GM23338 (cell line): ENCODE measurements around the gene KCNJ16. TPM values are rescaled to one million over a fixed set of nuclear protein-coding genes. Genes with fewer than 3 reads are reported as not detected.

Experiments used
- ATAC-seq: fragments of 200-7000 bp; cut with Tn5 transposase; 3 replicates; pipeline ENCODE4 v1.9.1; 2020
- DNase-seq: peaks from one replicate; pipeline ENCODE4 v3.0.0-alpha.2; 2015; ENCODE audit warnings: low spot score
- H2AFZ ChIP-seq: fragments of 200-600 bp; sonication (generic); 2 replicates; pipeline ENCODE4 v1.8.0; 2016; ENCODE audit warnings: antibody characterized with exemption, mild to moderate bottlenecking, moderate library complexity
- H3F3A ChIP-seq: fragments of 200-600 bp; sonication (generic); replicated peaks from 2 replicates; pipeline ENCODE4 v1.8.0; 2017; ENCODE audit warnings: antibody characterized with exemption, mixed run types, low read depth
- H3K27ac ChIP-seq: fragments of 200-600 bp; sonication (generic); 2 replicates; pipeline ENCODE4 v1.6.1; 2016; ENCODE audit warnings: low read depth
- H3K27me3 ChIP-seq: fragments of 200-600 bp; sonication (generic); 2 replicates; pipeline ENCODE4 v1.8.0; 2016; ENCODE audit warnings: mild to moderate bottlenecking, mixed run types, moderate library complexity; ENCODE audit not compliant: insufficient read depth
- H3K36me3 ChIP-seq: fragments of 200-600 bp; sonication (generic); 2 replicates; pipeline ENCODE4 v1.8.0; 2016; ENCODE audit warnings: mild to moderate bottlenecking; ENCODE audit not compliant: insufficient read depth
- H3K4me1 ChIP-seq: fragments of 200-600 bp; sonication (generic); 2 replicates; pipeline ENCODE4 v1.8.0; 2016; ENCODE audit warnings: mild to moderate bottlenecking, moderate library complexity; ENCODE audit not compliant: insufficient read depth
- H3K4me2 ChIP-seq: fragments of 200-600 bp; sonication (generic); 2 replicates; pipeline ENCODE4 v1.7.1; 2017; ENCODE audit warnings: mixed run types
- H3K4me3 ChIP-seq: fragments of 200-600 bp; sonication (generic); 2 replicates; pipeline ENCODE4 v1.6.1; 2016; ENCODE audit warnings: mixed run types
- H3K79me2 ChIP-seq: fragments of 200-600 bp; sonication (generic); replicated peaks from 2 replicates; pipeline ENCODE4 v1.8.0; 2017; ENCODE audit warnings: mild to moderate bottlenecking; ENCODE audit not compliant: insufficient read depth
- H3K9me2 ChIP-seq: fragments of 200-600 bp; sonication (generic); 2 replicates; pipeline ENCODE4 v1.8.0; 2017; ENCODE audit not compliant: insufficient read depth
- H4K20me1 ChIP-seq: fragments of 200-600 bp; sonication (generic); replicated peaks from 2 replicates; pipeline ENCODE4 v1.8.0; 2017; ENCODE audit warnings: mild to moderate bottlenecking; ENCODE audit not compliant: insufficient read depth
- H3K27ac Mint-ChIP-seq: 2 replicates; pipeline ENCODE4 v1.8.0; 2020; ENCODE audit warnings: inconsistent platforms, mild to moderate bottlenecking, moderate library complexity, mixed read lengths
- H3K27me3 Mint-ChIP-seq: 3 replicates; pipeline ENCODE4 v1.8.0; 2022; ENCODE audit warnings: low read depth, mild to moderate bottlenecking, moderate library complexity, mixed read lengths, inconsistent platforms; ENCODE audit not compliant: insufficient read depth, poor library complexity
- H3K36me3 Mint-ChIP-seq: 3 replicates; pipeline ENCODE4 v1.8.0; 2021; ENCODE audit warnings: low read depth, mild to moderate bottlenecking, inconsistent platforms, moderate library complexity, mixed read lengths
- H3K4me1 Mint-ChIP-seq: 3 replicates; pipeline ENCODE4 v1.8.0; 2020; ENCODE audit warnings: mild to moderate bottlenecking, inconsistent platforms, mixed read lengths
- H3K4me3 Mint-ChIP-seq: 3 replicates; pipeline ENCODE4 v1.8.0; 2021; ENCODE audit warnings: moderate library complexity, mild to moderate bottlenecking, inconsistent platforms, mixed read lengths
- H3K9me3 Mint-ChIP-seq: 3 replicates; pipeline ENCODE4 v1.8.0; 2020; ENCODE audit warnings: moderate library complexity, mild to moderate bottlenecking, inconsistent platforms, mixed read lengths
- ETS1 ChIP-seq: IDR thresholded peaks from 2 replicates; pipeline ENCODE4 v1.6.1; 2016; ENCODE audit warnings: antibody characterized with exemption
- EZH2 ChIP-seq: fragments of 200-600 bp; sonication (generic); IDR thresholded peaks from one replicate; pipeline ENCODE4 v1.8.0; 2017; ENCODE audit warnings: antibody characterized with exemption, mild to moderate bottlenecking, low read depth; ENCODE audit not compliant: unreplicated experiment
- EZH2phosphoT487 ChIP-seq: fragments of 200-600 bp; sonication (generic); IDR thresholded peaks from one replicate; pipeline ENCODE4 v1.8.1; 2018; ENCODE audit warnings: antibody characterized with exemption; ENCODE audit not compliant: unreplicated experiment
- JUNB ChIP-seq: IDR thresholded peaks from one replicate; pipeline ENCODE4 v1.6.1; 2016; ENCODE audit warnings: antibody characterized with exemption; ENCODE audit not compliant: unreplicated experiment
- NANOG ChIP-seq: IDR thresholded peaks from 2 replicates; pipeline ENCODE4 v1.6.1; 2016; ENCODE audit warnings: antibody characterized with exemption, borderline replicate concordance
- POLR2AphosphoS5 ChIP-seq: IDR thresholded peaks from 2 replicates; pipeline ENCODE4 v1.6.1; 2016; ENCODE audit warnings: antibody characterized with exemption, low read depth
- ZNF114 ChIP-seq: fragments of 250-450 bp; sonication (Bioruptor Pico); IDR thresholded peaks from 2 replicates; pipeline ENCODE4 v1.5.0; 2020; ENCODE audit warnings: mild to moderate bottlenecking, moderate library complexity
- ZNF331 ChIP-seq: fragments of 250-450 bp; sonication (Bioruptor Pico); IDR thresholded peaks from 2 replicates; pipeline ENCODE4 v1.5.0; 2020; ENCODE audit warnings: low read depth, mild to moderate bottlenecking, moderate library complexity
- polyA plus RNA-seq: library from polyadenylated mRNA; unstranded; fragments of >200 nt; fragmentation: Nextera tagmentation; extraction: Ambion mirVana; gene quantifications from 2 replicates; pipeline ENCODE4 v1.2.1, GENCODE V29; 2016
- total RNA-seq: library from RNA; depleted of rRNA; stranded (reverse); fragments of >200 nt; shearing (Covaris generic); gene quantifications from 2 replicates; pipeline ENCODE4 v1.2.3, GENCODE V29; 2014
- TF ChIP-seq, protein P1 (sequence below): fragments of 250-450 bp; sonication (Bioruptor Pico); IDR thresholded peaks from 2 replicates; pipeline ENCODE4 v1.5.0; 2020; ENCODE audit warnings: mild to moderate bottlenecking, moderate library complexity
- TF ChIP-seq, protein P2 (sequence below): IDR thresholded peaks from one replicate; pipeline ENCODE4 v1.6.1; 2018; ENCODE audit warnings: antibody characterized with exemption; ENCODE audit not compliant: unreplicated experiment

Gene KCNJ16
- total and polyA plus RNA-seq, 2 experiments from 2014 or later: not detected

- TF ChIP-seq, protein P1, sequence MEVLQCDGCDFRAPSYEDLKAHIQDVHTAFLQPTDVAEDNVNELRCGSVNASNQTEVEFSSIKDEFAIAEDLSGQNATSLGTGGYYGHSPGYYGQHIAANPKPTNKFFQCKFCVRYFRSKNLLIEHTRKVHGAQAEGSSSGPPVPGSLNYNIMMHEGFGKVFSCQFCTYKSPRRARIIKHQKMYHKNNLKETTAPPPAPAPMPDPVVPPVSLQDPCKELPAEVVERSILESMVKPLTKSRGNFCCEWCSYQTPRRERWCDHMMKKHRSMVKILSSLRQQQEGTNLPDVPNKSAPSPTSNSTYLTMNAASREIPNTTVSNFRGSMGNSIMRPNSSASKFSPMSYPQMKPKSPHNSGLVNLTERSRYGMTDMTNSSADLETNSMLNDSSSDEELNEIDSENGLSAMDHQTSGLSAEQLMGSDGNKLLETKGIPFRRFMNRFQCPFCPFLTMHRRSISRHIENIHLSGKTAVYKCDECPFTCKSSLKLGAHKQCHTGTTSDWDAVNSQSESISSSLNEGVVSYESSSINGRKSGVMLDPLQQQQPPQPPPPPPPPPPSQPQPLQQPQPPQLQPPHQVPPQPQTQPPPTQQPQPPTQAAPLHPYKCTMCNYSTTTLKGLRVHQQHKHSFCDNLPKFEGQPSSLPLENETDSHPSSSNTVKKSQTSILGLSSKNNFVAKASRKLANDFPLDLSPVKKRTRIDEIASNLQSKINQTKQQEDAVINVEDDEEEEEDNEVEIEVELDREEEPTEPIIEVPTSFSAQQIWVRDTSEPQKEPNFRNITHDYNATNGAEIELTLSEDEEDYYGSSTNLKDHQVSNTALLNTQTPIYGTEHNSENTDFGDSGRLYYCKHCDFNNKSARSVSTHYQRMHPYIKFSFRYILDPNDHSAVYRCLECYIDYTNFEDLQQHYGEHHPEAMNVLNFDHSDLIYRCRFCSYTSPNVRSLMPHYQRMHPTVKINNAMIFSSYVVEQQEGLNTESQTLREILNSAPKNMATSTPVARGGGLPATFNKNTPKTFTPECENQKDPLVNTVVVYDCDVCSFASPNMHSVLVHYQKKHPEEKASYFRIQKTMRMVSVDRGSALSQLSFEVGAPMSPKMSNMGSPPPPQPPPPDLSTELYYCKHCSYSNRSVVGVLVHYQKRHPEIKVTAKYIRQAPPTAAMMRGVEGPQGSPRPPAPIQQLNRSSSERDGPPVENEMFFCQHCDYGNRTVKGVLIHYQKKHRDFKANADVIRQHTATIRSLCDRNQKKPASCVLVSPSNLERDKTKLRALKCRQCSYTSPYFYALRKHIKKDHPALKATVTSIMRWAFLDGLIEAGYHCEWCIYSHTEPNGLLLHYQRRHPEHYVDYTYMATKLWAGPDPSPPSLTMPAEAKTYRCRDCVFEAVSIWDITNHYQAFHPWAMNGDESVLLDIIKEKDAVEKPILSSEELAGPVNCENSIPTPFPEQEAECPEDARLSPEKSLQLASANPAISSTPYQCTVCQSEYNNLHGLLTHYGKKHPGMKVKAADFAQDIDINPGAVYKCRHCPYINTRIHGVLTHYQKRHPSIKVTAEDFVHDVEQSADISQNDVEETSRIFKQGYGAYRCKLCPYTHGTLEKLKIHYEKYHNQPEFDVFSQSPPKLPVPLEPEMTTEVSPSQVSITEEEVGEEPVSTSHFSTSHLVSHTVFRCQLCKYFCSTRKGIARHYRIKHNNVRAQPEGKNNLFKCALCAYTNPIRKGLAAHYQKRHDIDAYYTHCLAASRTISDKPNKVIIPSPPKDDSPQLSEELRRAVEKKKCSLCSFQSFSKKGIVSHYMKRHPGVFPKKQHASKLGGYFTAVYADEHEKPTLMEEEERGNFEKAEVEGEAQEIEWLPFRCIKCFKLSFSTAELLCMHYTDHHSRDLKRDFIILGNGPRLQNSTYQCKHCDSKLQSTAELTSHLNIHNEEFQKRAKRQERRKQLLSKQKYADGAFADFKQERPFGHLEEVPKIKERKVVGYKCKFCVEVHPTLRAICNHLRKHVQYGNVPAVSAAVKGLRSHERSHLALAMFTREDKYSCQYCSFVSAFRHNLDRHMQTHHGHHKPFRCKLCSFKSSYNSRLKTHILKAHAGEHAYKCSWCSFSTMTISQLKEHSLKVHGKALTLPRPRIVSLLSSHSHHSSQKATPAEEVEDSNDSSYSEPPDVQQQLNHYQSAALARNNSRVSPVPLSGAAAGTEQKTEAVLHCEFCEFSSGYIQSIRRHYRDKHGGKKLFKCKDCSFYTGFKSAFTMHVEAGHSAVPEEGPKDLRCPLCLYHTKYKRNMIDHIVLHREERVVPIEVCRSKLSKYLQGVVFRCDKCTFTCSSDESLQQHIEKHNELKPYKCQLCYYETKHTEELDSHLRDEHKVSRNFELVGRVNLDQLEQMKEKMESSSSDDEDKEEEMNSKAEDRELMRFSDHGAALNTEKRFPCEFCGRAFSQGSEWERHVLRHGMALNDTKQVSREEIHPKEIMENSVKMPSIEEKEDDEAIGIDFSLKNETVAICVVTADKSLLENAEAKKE (CRISPR knock-in tag): no peak
Measured at GRCh38 chr17:70158591-70158990, 83.6 kb downstream of the KCNJ16 start (continued).

DNA sequence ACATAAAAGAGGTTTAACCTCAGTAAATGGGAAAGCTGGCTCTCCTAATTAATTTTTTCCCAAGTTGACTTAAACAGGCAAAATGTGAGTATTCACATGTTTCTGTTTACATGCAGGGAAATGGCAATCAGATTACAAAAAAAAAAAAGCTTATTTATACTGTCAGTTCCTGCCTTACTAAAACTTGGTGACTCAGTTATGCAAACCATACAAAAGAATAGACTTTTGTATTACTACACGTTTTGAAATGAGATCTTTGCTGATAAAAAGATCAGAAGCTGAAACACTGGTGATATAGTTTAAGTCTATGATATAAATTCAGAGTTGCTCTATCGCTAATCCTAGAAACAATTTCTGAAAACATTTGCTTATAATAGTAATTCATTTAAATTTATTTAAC lies 85.0 kb downstream of the KCNJ16 start:
- H3K79me2 ChIP-seq: no peaks in the 10 kb centered on the region
- H3K9me2 ChIP-seq: no peaks in the 10 kb centered on the region
- no peak for ATAC-seq
- no peaks in the 10 kb centered on the region for H3K9me3 Mint-ChIP-seq
- DNase-seq: no peak
- no peak overlapping the region for H2AFZ ChIP-seq
- no peaks in the 10 kb centered on the region for H3K27me3 ChIP-seq
- H3K36me3 ChIP-seq: no peaks in the 10 kb centered on the region
- H4K20me1 ChIP-seq: no peaks in the 10 kb centered on the region
- H3F3A ChIP-seq: no peaks in the 10 kb centered on the region
- no peak overlapping the region for H3K4me3 ChIP-seq
- H3K4me2 ChIP-seq: no peak overlapping the region
- H3K27ac Mint-ChIP-seq: no peak overlapping the region
- H3K27me3 Mint-ChIP-seq: peaks cover 2% of the 10 kb centered on the region
- no peaks in the 10 kb centered on the region for H3K36me3 Mint-ChIP-seq
- no peak overlapping the region for H3K4me3 Mint-ChIP-seq
- H3K4me1 Mint-ChIP-seq: no peaks in the 10 kb centered on the region
- H3K4me1 ChIP-seq: no peaks in the 10 kb centered on the region
- no peak overlapping the region for H3K27ac ChIP-seq
- no peak for TF ChIP-seq ZNF331
- no peak for TF ChIP-seq JUNB
- TF ChIP-seq NANOG: no peak
- TF ChIP-seq, protein P2, sequence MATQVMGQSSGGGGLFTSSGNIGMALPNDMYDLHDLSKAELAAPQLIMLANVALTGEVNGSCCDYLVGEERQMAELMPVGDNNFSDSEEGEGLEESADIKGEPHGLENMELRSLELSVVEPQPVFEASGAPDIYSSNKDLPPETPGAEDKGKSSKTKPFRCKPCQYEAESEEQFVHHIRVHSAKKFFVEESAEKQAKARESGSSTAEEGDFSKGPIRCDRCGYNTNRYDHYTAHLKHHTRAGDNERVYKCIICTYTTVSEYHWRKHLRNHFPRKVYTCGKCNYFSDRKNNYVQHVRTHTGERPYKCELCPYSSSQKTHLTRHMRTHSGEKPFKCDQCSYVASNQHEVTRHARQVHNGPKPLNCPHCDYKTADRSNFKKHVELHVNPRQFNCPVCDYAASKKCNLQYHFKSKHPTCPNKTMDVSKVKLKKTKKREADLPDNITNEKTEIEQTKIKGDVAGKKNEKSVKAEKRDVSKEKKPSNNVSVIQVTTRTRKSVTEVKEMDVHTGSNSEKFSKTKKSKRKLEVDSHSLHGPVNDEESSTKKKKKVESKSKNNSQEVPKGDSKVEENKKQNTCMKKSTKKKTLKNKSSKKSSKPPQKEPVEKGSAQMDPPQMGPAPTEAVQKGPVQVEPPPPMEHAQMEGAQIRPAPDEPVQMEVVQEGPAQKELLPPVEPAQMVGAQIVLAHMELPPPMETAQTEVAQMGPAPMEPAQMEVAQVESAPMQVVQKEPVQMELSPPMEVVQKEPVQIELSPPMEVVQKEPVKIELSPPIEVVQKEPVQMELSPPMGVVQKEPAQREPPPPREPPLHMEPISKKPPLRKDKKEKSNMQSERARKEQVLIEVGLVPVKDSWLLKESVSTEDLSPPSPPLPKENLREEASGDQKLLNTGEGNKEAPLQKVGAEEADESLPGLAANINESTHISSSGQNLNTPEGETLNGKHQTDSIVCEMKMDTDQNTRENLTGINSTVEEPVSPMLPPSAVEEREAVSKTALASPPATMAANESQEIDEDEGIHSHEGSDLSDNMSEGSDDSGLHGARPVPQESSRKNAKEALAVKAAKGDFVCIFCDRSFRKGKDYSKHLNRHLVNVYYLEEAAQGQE: no peak
- TF ChIP-seq POLR2AphosphoS5: no peak
- no peak for TF ChIP-seq EZH2phosphoT487
- TF ChIP-seq ETS1: no peak
- TF ChIP-seq EZH2: no peak
- no peak for TF ChIP-seq ZNF114 (CRISPR knock-in tag)
